Stimulated activated CD8-positive, alpha-beta memory T cell treated with anti-CD3 and anti-CD28 coated beads, Interleukin-12 subunit alpha, Interleukin-12 subunit beta, amount 100 ng/mL, for 4 hours (primary cell): ENCODE results near the gene ANO3.

Source experiments
- DNase-seq: peaks from one replicate; pipeline ENCODE4 v3.0.0-alpha.2; 2020; ENCODE audit warnings: low read depth

ANO3 gene

DNA sequence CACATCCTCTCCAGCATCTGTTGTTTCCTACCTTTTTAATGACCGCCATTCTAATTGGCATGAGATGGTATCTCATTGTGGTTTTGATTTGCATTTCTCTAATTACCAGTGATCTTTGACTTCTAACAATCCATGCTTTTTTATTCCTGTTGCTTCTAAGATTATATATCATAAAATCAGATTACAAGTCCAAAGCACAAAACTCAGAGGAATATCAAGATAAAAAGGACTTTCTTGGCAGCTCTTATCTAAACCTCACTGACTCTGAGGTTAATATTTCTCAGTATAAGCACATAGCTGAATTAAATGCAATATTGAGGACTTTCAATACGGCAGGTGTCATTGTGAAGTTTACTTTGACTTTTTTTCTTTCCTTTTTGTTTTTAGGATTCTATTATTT lies 378.6 kb downstream of the ANO3 start:
- no peak for DNase-seq

DNA sequence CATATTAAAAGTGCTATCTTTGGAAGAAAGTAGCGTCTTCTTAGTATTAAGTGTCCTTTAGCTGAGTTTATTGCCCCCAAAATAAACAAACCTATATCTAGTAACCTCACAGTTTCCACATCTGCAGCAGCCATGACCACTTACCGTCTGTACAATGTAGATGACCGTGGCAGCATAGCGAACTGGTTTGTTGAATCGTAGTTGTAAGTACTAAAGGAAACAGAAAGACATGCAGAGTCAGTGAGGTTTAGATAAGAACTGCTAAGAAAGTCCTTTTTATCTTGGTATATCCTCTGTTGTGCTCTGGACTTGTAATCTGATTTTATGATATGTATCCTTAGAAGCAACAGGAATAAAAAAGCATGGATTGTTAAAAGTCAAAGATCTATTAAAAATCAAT lies 380.6 kb downstream of the ANO3 start:
- DNase-seq: no peak
